ENCODE measurements around the gene CFAP61. TPM values are rescaled to one million over a fixed set of nuclear protein-coding genes. Genes with fewer than 3 reads are reported as not detected.

Gene CFAP61
- total and polyA plus RNA-seq, 2 experiments from 2014 or later = 0.21 TPM; not detected in 1

DNA sequence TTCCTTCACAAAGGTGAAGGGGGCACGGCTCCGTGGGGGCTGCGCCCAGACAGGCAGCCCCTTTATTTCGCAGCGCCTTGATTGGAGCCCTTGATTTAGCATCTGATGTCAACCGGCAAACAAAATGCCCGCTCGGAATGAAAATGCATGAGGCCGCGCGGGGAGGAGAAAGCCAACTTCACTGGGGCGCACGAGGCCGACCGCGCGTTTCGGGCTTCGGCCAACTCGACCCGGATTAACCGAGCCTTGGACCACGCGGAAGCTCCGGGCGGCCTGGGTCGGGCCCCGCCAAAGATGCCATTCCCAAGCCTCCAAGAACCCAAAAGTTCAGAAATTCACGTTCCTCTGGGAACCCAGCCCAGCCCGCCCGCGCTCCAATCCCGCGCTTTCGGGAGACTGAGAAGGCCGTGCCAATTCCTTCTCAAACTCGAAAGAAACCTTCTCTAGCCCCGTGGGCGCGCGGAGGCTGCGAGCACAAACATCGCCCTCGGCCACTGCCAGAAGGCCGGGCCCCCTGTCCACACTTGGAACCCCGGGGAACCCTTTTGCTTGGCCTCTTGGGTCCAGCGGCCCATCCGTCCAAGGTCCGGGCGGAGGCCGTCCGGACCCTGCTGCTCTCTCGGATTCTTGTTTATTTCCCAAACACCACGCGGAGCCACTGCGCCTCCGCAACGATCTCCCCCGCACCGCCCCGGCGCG lies 314.7 kb downstream of the CFAP61 start:
- H3K4me3 Mint-ChIP-seq = peak overlapping the region; percentile 78

GRCh38 chr20:20367575-20368417 lies 315.5 kb downstream of the CFAP61 start, which contains the start of gene INSM1:
Gene INSM1 (plus strand): TSS chr20:20368104. CDS start chr20:20368268, 164 bp downstream.
- no peak within 1 kb of the TSS for H3K27ac ChIP-seq (ENCODE audit: low read depth)

More for the DNA sequence above, 314.7 kb downstream of the CFAP61 start:
- H3K36me3 ChIP-seq (ENCODE audit: insufficient read depth) = no peaks in the 10 kb centered on the region
- peak overlapping the region; percentile 92 for H2AFZ ChIP-seq
- H3K4me2 ChIP-seq = peak overlapping the region; percentile 88
- H3K9me2 ChIP-seq (ENCODE audit: insufficient read depth) = no peaks in the 10 kb centered on the region
- no peaks in the 10 kb centered on the region for H4K20me1 ChIP-seq (replicated peaks; ENCODE audit: insufficient read depth)
- Mint-ChIP-seq H3K9me3 (peaks cover 5% of the 10 kb centered on the region; the same call in 2 of the 3 replicates), H3K27ac (no peak overlapping the region), H3K4me1 (peaks cover 42% of the 10 kb centered on the region), H3K36me3 (ENCODE audit: low read depth) (no peaks in the 10 kb centered on the region; the same call in 2 of the 3 replicates), H3K27me3 (ENCODE audit: insufficient read depth, low read depth, poor library complexity) (peaks cover 81% of the 10 kb centered on the region)
- no peak overlapping the region for H3K27ac ChIP-seq (ENCODE audit: low read depth)
- no peaks in the 10 kb centered on the region for H3K79me2 ChIP-seq (replicated peaks; ENCODE audit: insufficient read depth)
- peaks cover 38% of the 10 kb centered on the region for H3K4me1 ChIP-seq (ENCODE audit: insufficient read depth)
- H3F3A ChIP-seq (replicated peaks; ENCODE audit: low read depth) = peaks cover 17% of the 10 kb centered on the region
- H3K4me3 ChIP-seq = peak overlapping the region; percentile 61
- DNase-seq (ENCODE audit: low spot score) (peak; percentile 75), ATAC-seq (peak; percentile 1; the same call in 2 of the 3 replicates)
- H3K27me3 ChIP-seq (ENCODE audit: insufficient read depth) = peaks cover 85% of the 10 kb centered on the region
- TF ChIP-seq NANOG (IDR thresholded peaks at IDR 0.05; ENCODE audit: borderline replicate concordance) (no peak), EZH2 (IDR thresholded peaks at IDR 0.05; ENCODE audit: low read depth, unreplicated experiment) (peak; percentile 76)

GRCh38 chr20:20368418-20369249 lies 316.3 kb downstream of the CFAP61 start:
- no peaks in the 10 kb centered on the region for H3K36me3 ChIP-seq (ENCODE audit: insufficient read depth)
- Mint-ChIP-seq H3K36me3 (ENCODE audit: low read depth) (no peaks in the 10 kb centered on the region; the same call in 2 of the 3 replicates), H3K27ac (no peak overlapping the region), H3K4me1 (peaks cover 49% of the 10 kb centered on the region), H3K9me3 (peaks cover 5% of the 10 kb centered on the region; the same call in 2 of the 3 replicates), H3K27me3 (ENCODE audit: insufficient read depth, low read depth, poor library complexity) (peaks cover 79% of the 10 kb centered on the region), H3K4me3 (no peak overlapping the region; the same call in 2 of the 3 replicates)
- H3K79me2 ChIP-seq (replicated peaks; ENCODE audit: insufficient read depth) = no peaks in the 10 kb centered on the region
- H2AFZ ChIP-seq = no peak overlapping the region
- peaks cover 83% of the 10 kb centered on the region for H3K27me3 ChIP-seq (ENCODE audit: insufficient read depth)
- TF ChIP-seq ZNF114 (CRISPR knock-in tag; IDR thresholded peaks at IDR 0.05) (no peak), EZH2 (IDR thresholded peaks at IDR 0.05; ENCODE audit: low read depth, unreplicated experiment) (peak; percentile 55), JUNB (IDR thresholded peaks at IDR 0.05; ENCODE audit: unreplicated experiment) (no peak)
- H3F3A ChIP-seq (replicated peaks; ENCODE audit: low read depth) = peaks cover 11% of the 10 kb centered on the region; the same call in 1 of the 2 replicates
- ATAC-seq (no peak), DNase-seq (ENCODE audit: low spot score) (peak; percentile 10)
- no peaks in the 10 kb centered on the region for H4K20me1 ChIP-seq (replicated peaks; ENCODE audit: insufficient read depth)
- no peak overlapping the region for H3K27ac ChIP-seq (ENCODE audit: low read depth)
- peak overlapping the region; percentile 93 for H3K4me2 ChIP-seq
- H3K4me3 ChIP-seq = peak overlapping the region; percentile 67
- no peaks in the 10 kb centered on the region for H3K9me2 ChIP-seq (ENCODE audit: insufficient read depth)
- H3K4me1 ChIP-seq (ENCODE audit: insufficient read depth) = peaks cover 48% of the 10 kb centered on the region

More at GRCh38 chr20:20367575-20368417, 315.5 kb downstream of the CFAP61 start, which contains the start of gene INSM1:
- H3K79me2 ChIP-seq (replicated peaks; ENCODE audit: insufficient read depth) = no peaks in the 10 kb centered on the region
- H3K4me3 Mint-ChIP-seq = peak within 1 kb of the TSS; percentile 78
- H3K27ac Mint-ChIP-seq = no peak within 1 kb of the TSS
- peaks cover 5% of the 10 kb centered on the region; the same call in 2 of the 3 replicates for H3K9me3 Mint-ChIP-seq
- TF ChIP-seq EZH2 (IDR thresholded peaks at IDR 0.05; ENCODE audit: low read depth, unreplicated experiment) = peak; percentile 63
- no peak for TF ChIP-seq POLR2AphosphoS5 (IDR thresholded peaks at IDR 0.05; ENCODE audit: low read depth)
- H3K36me3 Mint-ChIP-seq (ENCODE audit: low read depth) = no peaks in the 10 kb centered on the region; the same call in 2 of the 3 replicates
- H3F3A ChIP-seq (replicated peaks; ENCODE audit: low read depth) = peaks cover 11% of the 10 kb centered on the region; the same call in 1 of the 2 replicates
- peak within 1 kb of the TSS; percentile 67 for H3K4me3 ChIP-seq
- no peaks in the 10 kb centered on the region for H3K9me2 ChIP-seq (ENCODE audit: insufficient read depth)
- peaks cover 83% of the 10 kb centered on the region for H3K27me3 ChIP-seq (ENCODE audit: insufficient read depth)
- no peaks in the 10 kb centered on the region for H3K36me3 ChIP-seq (ENCODE audit: insufficient read depth)
- H3K27me3 Mint-ChIP-seq (ENCODE audit: insufficient read depth, low read depth, poor library complexity) = peaks cover 79% of the 10 kb centered on the region
- peak within 1 kb of the TSS; percentile 92 for H2AFZ ChIP-seq
- no peaks in the 10 kb centered on the region for H4K20me1 ChIP-seq (replicated peaks; ENCODE audit: insufficient read depth)
- H3K4me2 ChIP-seq = peak within 1 kb of the TSS; percentile 93
- ATAC-seq (peak; percentile 3; the same call in 2 of the 3 replicates), DNase-seq (ENCODE audit: low spot score) (peak; percentile 75)
- peaks cover 42% of the 10 kb centered on the region for H3K4me1 Mint-ChIP-seq
- peaks cover 39% of the 10 kb centered on the region for H3K4me1 ChIP-seq (ENCODE audit: insufficient read depth)

All from GM23338 (cell line).